ENCODE results near the gene RBMS1. TPM values are rescaled to one million over a fixed set of nuclear protein-coding genes. Genes with fewer than 3 reads are reported as not detected.

RBMS1 gene
- total RNA-seq, 1 donor = 170 TPM

DNA sequence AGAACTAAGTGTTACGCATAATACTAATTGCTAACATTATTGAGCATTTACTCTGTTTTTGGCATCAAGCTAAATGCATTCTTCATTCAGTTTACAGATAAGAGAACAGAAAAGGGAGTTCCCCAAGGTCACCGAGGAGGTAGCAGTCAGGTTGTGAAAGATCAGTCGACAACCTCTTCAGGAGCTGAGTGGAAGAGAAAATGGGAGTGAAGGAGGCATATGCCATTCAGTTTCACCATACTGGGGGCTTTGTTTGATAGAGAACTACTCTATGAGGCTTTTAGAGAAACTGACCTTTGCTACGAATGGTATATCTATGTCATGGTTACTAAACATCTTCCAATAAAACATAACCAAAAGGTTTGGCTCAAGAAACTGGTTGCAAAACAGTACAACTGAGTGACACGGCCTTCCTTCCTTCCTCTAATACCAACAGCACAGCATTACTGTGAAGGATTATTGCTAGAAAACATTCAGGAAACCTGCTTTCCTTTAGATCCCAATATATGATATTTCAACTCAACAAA lies 112.1 kb downstream of the RBMS1 start:
- no peak for TF ChIP-seq CTCF (IDR thresholded peaks at IDR 0.05; ENCODE audit: insufficient read depth, low read length)
- peak; percentile 88 for DNase-seq (ENCODE audit: low read depth)
- no peak overlapping the region for H3K4me3 ChIP-seq (ENCODE audit: low read depth, low read length)

GRCh38 chr2:160380611-160381010 lies 113.0 kb downstream of the RBMS1 start:
- H3K4me3 ChIP-seq (ENCODE audit: low read depth, low read length) = no peak overlapping the region
- no peak for TF ChIP-seq CTCF (IDR thresholded peaks at IDR 0.05; ENCODE audit: insufficient read depth, low read length)
- no peak for DNase-seq (ENCODE audit: low read depth)

DNA sequence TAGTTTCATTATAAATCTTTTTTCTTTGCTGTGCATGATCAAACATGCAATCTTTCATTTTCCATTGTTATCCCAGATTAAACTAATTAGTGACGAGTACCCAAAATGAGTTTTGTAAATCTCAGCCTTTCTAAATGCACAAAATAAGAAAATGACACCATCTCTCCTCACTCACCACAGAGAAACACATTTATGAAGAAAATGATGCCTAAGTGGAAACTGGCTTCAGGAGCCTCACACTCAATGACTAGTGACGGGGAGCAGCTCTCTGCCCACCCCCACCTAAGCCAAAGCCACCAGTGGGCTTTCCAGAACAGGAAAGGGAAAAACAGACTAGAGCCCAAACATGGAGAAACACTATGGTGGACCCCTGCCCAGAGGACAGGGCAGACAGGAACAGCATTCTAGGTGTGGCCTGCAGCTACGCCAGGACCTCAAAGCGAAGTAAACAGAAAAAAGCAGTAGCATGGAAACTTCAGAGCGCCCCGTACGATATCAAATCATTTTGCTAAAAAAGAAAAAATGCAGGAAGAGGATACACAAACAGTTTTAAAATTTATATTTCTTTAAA lies 113.5 kb downstream of the RBMS1 start:
- DNase-seq (ENCODE audit: low read depth) = no peak
- TF ChIP-seq CTCF (IDR thresholded peaks at IDR 0.05; ENCODE audit: insufficient read depth, low read length) = no peak
- peak overlapping the region; percentile 15 for H3K4me3 ChIP-seq (ENCODE audit: low read depth, low read length)

DNA sequence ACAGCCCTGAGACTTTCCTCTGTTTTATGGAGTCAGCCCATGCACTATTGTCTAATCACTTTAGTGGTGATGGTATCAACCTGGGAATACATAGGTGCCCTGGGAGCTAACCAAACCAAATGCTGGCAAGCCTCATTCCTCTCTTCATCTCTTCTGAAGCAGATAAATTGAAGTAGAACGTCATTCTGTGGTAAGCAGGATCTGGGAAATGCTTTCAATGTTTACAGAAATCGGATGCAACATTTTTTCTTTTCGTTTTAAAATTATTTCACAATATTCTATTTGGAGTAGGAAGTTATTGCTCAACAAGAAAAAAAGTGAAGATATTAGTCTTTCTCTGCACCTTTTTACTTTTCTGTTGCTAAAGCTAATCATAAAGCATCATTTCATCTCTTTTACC lies 114.2 kb downstream of the RBMS1 start:
- peak; percentile 98 for DNase-seq (ENCODE audit: low read depth)
- no peak for TF ChIP-seq CTCF (IDR thresholded peaks at IDR 0.05; ENCODE audit: insufficient read depth, low read length)
- no peak overlapping the region for H3K4me3 ChIP-seq (ENCODE audit: low read depth, low read length)

GRCh38 chr2:160377204-160377995 lies 116.2 kb downstream of the RBMS1 start:
- peak; percentile 31 for TF ChIP-seq CTCF (IDR thresholded peaks at IDR 0.05; ENCODE audit: insufficient read depth, low read length)
- H3K4me3 ChIP-seq (ENCODE audit: low read depth, low read length) = no peak overlapping the region
- DNase-seq (ENCODE audit: low read depth) = peak; percentile 85

GRCh38 chr2:160376576-160376975 lies 117.0 kb downstream of the RBMS1 start:
- H3K4me3 ChIP-seq (ENCODE audit: low read depth, low read length) = no peak overlapping the region
- no peak for TF ChIP-seq CTCF (IDR thresholded peaks at IDR 0.05; ENCODE audit: insufficient read depth, low read length)
- DNase-seq (ENCODE audit: low read depth) = peak; percentile 83

Measured in fibroblast of the aortic adventitia (primary cell).